RWPE2 (cell line): ENCODE results near the gene ORC6.

Source experiments
- ATAC-seq: fragments of 200-7000 bp; cut with Tn5 transposase; 3 replicates; pipeline ENCODE4 v1.9.1; 2021; ENCODE audit warnings: low read depth
- DNase-seq: peaks from one replicate; pipeline ENCODE4 v3.0.0-alpha.2; 2020; ENCODE audit warnings: low spot score
- H3K27ac ChIP-seq: fragments of 450-650 bp; 2 replicates; pipeline ENCODE4 v1.5.1; 2017; ENCODE audit warnings: mild to moderate bottlenecking; ENCODE audit not compliant: poor library complexity, severe bottlenecking
- H3K27me3 ChIP-seq: fragments of 250-450 bp; sonication (Bioruptor Pico); 2 replicates; pipeline ENCODE4 v1.5.1; 2021; ENCODE audit warnings: mild to moderate bottlenecking, moderate library complexity; ENCODE audit not compliant: insufficient read depth, poor library complexity, severe bottlenecking
- H3K36me3 ChIP-seq: fragments of 250-450 bp; sonication (Bioruptor Pico); 2 replicates; pipeline ENCODE4 v1.5.1; 2020; ENCODE audit warnings: low read depth, mild to moderate bottlenecking, moderate library complexity
- H3K4me1 ChIP-seq: fragments of 250-450 bp; sonication (Bioruptor Pico); 2 replicates; pipeline ENCODE4 v1.5.1; 2021; ENCODE audit warnings: mild to moderate bottlenecking, moderate library complexity; ENCODE audit not compliant: insufficient read depth, poor library complexity, severe bottlenecking
- H3K4me3 ChIP-seq: fragments of 250-450 bp; sonication (Bioruptor Pico); 2 replicates; pipeline ENCODE4 v1.5.1; 2021; ENCODE audit warnings: mild to moderate bottlenecking, moderate library complexity; ENCODE audit not compliant: severe bottlenecking
- H3K9me3 ChIP-seq: fragments of 250-450 bp; sonication (Bioruptor Pico); 2 replicates; pipeline ENCODE4 v1.5.1; 2021; ENCODE audit warnings: mild to moderate bottlenecking, moderate library complexity; ENCODE audit not compliant: severe bottlenecking
- CTCF ChIP-seq: fragments of 450-650 bp; IDR thresholded peaks from one replicate; pipeline ENCODE4 v1.5.1; 2017; ENCODE audit warnings: mild to moderate bottlenecking, moderate library complexity; ENCODE audit not compliant: poor library complexity, severe bottlenecking

The ORC6 gene

GRCh38 chr16:46721885-46722284, 32.4 kb downstream of the ORC6 start:
- Histone ChIP-seq H3K27me3 (no peaks in the 10 kb centered on the region), H3K9me3 (no peaks in the 10 kb centered on the region), H3K27ac (no peak overlapping the region), H3K4me3 (no peak overlapping the region), H3K36me3 (no peaks in the 10 kb centered on the region), H3K4me1 (no peaks in the 10 kb centered on the region)
- DNase-seq (no peak), ATAC-seq (no peak)
- TF ChIP-seq CTCF = no peak

- ATAC-seq = no peak
- H3K4me1 ChIP-seq = no peaks in the 10 kb centered on the region
- no peaks in the 10 kb centered on the region for H3K27me3 ChIP-seq
- H3K27ac ChIP-seq = no peak overlapping the region
- no peaks in the 10 kb centered on the region for H3K9me3 ChIP-seq
- no peak for TF ChIP-seq CTCF
- no peaks in the 10 kb centered on the region for H3K36me3 ChIP-seq
- H3K4me3 ChIP-seq = no peak overlapping the region
- DNase-seq = no peak
Observed at GRCh38 chr16:46727184-46727583, 37.7 kb downstream of the ORC6 start.

- Histone ChIP-seq H3K4me1 (no peaks in the 10 kb centered on the region), H3K36me3 (no peaks in the 10 kb centered on the region), H3K27me3 (no peaks in the 10 kb centered on the region), H3K4me3 (no peak overlapping the region), H3K9me3 (no peaks in the 10 kb centered on the region), H3K27ac (no peak overlapping the region)
- no peak for TF ChIP-seq CTCF
- DNase-seq = no peak
- no peak for ATAC-seq
Observed at GRCh38 chr16:46727630-46728029, 38.2 kb downstream of the ORC6 start.

- Histone ChIP-seq H3K27me3 (no peaks in the 10 kb centered on the region), H3K4me3 (no peak overlapping the region), H3K9me3 (no peaks in the 10 kb centered on the region), H3K27ac (no peak overlapping the region), H3K36me3 (no peaks in the 10 kb centered on the region), H3K4me1 (no peaks in the 10 kb centered on the region)
- DNase-seq (no peak), ATAC-seq (no peak)
- no peak for TF ChIP-seq CTCF
Observed at GRCh38 chr16:46728806-46729205, 39.3 kb downstream of the ORC6 start.

GRCh38 chr16:46729326-46729995, 40.0 kb downstream of the ORC6 start:
- Histone ChIP-seq H3K27me3 (no peaks in the 10 kb centered on the region), H3K27ac (no peak overlapping the region), H3K9me3 (no peaks in the 10 kb centered on the region), H3K36me3 (no peaks in the 10 kb centered on the region), H3K4me3 (no peak overlapping the region), H3K4me1 (no peaks in the 10 kb centered on the region)
- ATAC-seq (no peak), DNase-seq (no peak)
- TF ChIP-seq CTCF = no peak
